Measurements from ENCODE around the gene TMX4. TPM values are rescaled to one million over a fixed set of nuclear protein-coding genes. Genes with fewer than 3 reads are reported as not detected.

The TMX4 gene
- total RNA-seq, 1 donor from 2014 or later: 91.1 TPM

Other genes starting within 250 kb of the TMX4 start
- not detected for gene HAO1, start 79.3 kb downstream of the TMX4 start, total RNA-seq
- gene PLCB1, start 112.5 kb upstream of the TMX4 start, total RNA-seq: 7.3 TPM

Data from cardiac septum (tissue), 1 donor.